WTC11 (cell line): Measurements from ENCODE around the gene LDLRAD4. TPM values are rescaled to one million over a fixed set of nuclear protein-coding genes. Genes with fewer than 3 reads are reported as not detected.

Experiments
- ATAC-seq: fragments of 200-7000 bp; cut with Tn5 transposase; 2 replicates; pipeline ENCODE4 v1.10.0; 2021; ENCODE audit warnings: mild to moderate bottlenecking, moderate library complexity
- CTCF ChIA-PET: fragments of 300-600 bp; sonication (Branson Sonifier 250); formaldehyde crosslinking; loops from one replicate; lab custom pipeline; 2021; ENCODE audit warnings: antibody characterized with exemption; lab: Charles Lee
- POLR2A ChIA-PET: fragments of 350-600 bp; sonication (Branson Sonifier 250); formaldehyde crosslinking; loops from one replicate; lab custom pipeline; 2021; ENCODE audit warnings: antibody characterized with exemption; lab: Charles Lee
- DNase-seq: peaks from one replicate; pipeline ENCODE4 v3.0.0; 2021; ENCODE audit warnings: low spot score
- H3K27ac Mint-ChIP-seq: 2 replicates; pipeline ENCODE4 v1.8.0; 2021; ENCODE audit warnings: mixed read lengths
- H3K27me3 Mint-ChIP-seq: 2 replicates; pipeline ENCODE4 v1.8.0; 2021; ENCODE audit warnings: low read depth, mild to moderate bottlenecking, moderate library complexity, mixed read lengths
- H3K36me3 Mint-ChIP-seq: 2 replicates; pipeline ENCODE4 v1.8.0; 2021; ENCODE audit warnings: mixed read lengths
- H3K4me1 Mint-ChIP-seq: 2 replicates; pipeline ENCODE4 v1.8.0; 2022; ENCODE audit warnings: mixed read lengths
- H3K4me3 Mint-ChIP-seq: 2 replicates; pipeline ENCODE4 v1.8.0; 2021; ENCODE audit warnings: mild to moderate bottlenecking, moderate library complexity, mixed read lengths
- H3K9me3 Mint-ChIP-seq: 2 replicates; pipeline ENCODE4 v1.8.0; 2021; ENCODE audit warnings: mixed read lengths
- CDX4 ChIP-seq: fragments of 250-450 bp; sonication (Bioruptor Pico); IDR thresholded peaks from 2 replicates; pipeline ENCODE4 v1.9.0; 2021; ENCODE audit warnings: moderate library complexity, mild to moderate bottlenecking, inconsistent platforms, borderline replicate concordance
- E2F4 ChIP-seq: sonication (generic); formaldehyde crosslinking; IDR thresholded peaks from 2 replicates; pipeline ENCODE4 v1.8.1; 2022; ENCODE audit warnings: low read depth, mild to moderate bottlenecking, moderate library complexity, missing genetic modification reagents, borderline replicate concordance
- EMX1 ChIP-seq: fragments of 250-450 bp; sonication (Bioruptor Pico); IDR thresholded peaks from 2 replicates; pipeline ENCODE4 v1.8.0; 2021; ENCODE audit warnings: mild to moderate bottlenecking
- ERG ChIP-seq: fragments of 250-450 bp; sonication (Bioruptor Pico); IDR thresholded peaks from 2 replicates; pipeline ENCODE4 v1.8.0; 2021; ENCODE audit warnings: mild to moderate bottlenecking
- FOXJ3 ChIP-seq: sonication (generic); formaldehyde crosslinking; IDR thresholded peaks from 2 replicates; pipeline ENCODE4 v1.9.0; 2021; ENCODE audit warnings: missing genetic modification reagents, mild to moderate bottlenecking, borderline replicate concordance
- GTF2I ChIP-seq: fragments of 250-450 bp; sonication (Bioruptor Pico); conservative IDR thresholded peaks from 2 replicates; pipeline ENCODE4 v1.4.0; 2021; ENCODE audit warnings: mild to moderate bottlenecking
- IRF1 ChIP-seq: sonication (generic); formaldehyde crosslinking; IDR thresholded peaks from 2 replicates; pipeline ENCODE4 v1.8.0; 2023; ENCODE audit warnings: missing genetic modification reagents
- KAT7 ChIP-seq: sonication (generic); formaldehyde crosslinking; IDR thresholded peaks from 2 replicates; pipeline ENCODE4 v1.8.1; 2023; ENCODE audit warnings: missing genetic modification reagents, mild to moderate bottlenecking, borderline replicate concordance
- MLX ChIP-seq: sonication (generic); formaldehyde crosslinking; IDR thresholded peaks from 2 replicates; pipeline ENCODE4 v1.8.1; 2023; ENCODE audit warnings: mild to moderate bottlenecking, missing genetic modification reagents, moderate library complexity
- MXD4 ChIP-seq: fragments of 250-450 bp; sonication (Bioruptor Pico); IDR thresholded peaks from 2 replicates; pipeline ENCODE4 v1.8.0; 2021; ENCODE audit warnings: mild to moderate bottlenecking, moderate library complexity, borderline replicate concordance
- NFATC4 ChIP-seq: fragments of 250-450 bp; sonication (Bioruptor Pico); IDR thresholded peaks from 2 replicates; pipeline ENCODE4 v1.9.0; 2021; ENCODE audit warnings: mild to moderate bottlenecking
- RORB ChIP-seq: fragments of 250-450 bp; sonication (Bioruptor Pico); IDR thresholded peaks from 2 replicates; pipeline ENCODE4 v1.9.0; 2021; ENCODE audit warnings: mild to moderate bottlenecking
- USF1 ChIP-seq: sonication (generic); formaldehyde crosslinking; IDR thresholded peaks from 2 replicates; pipeline ENCODE4 v1.8.0; 2022; ENCODE audit warnings: mild to moderate bottlenecking, missing genetic modification reagents
- ZBTB21 ChIP-seq: sonication (generic); formaldehyde crosslinking; IDR thresholded peaks from 2 replicates; pipeline ENCODE4 v1.8.1; 2023; ENCODE audit warnings: mild to moderate bottlenecking, missing genetic modification reagents, borderline replicate concordance
- ZBTB43 ChIP-seq: sonication (generic); formaldehyde crosslinking; IDR thresholded peaks from 2 replicates; pipeline ENCODE4 v1.8.1; 2023; ENCODE audit warnings: mild to moderate bottlenecking, missing genetic modification reagents
- ZNF219 ChIP-seq: sonication (generic); formaldehyde crosslinking; IDR thresholded peaks from 2 replicates; pipeline ENCODE4 v1.8.0; 2023; ENCODE audit warnings: missing genetic modification reagents, mild to moderate bottlenecking, borderline replicate concordance
- ZNF317 ChIP-seq: sonication (generic); formaldehyde crosslinking; IDR thresholded peaks from 2 replicates; pipeline ENCODE4 v1.8.1; 2023; ENCODE audit warnings: low read depth, mild to moderate bottlenecking, moderate library complexity, missing genetic modification reagents, borderline replicate concordance
- ZNF416 ChIP-seq: fragments of 250-450 bp; sonication (Bioruptor Pico); IDR thresholded peaks from 2 replicates; pipeline ENCODE4 v1.9.0; 2021; ENCODE audit warnings: mild to moderate bottlenecking, inconsistent platforms
- ZNF423 ChIP-seq: fragments of 250-450 bp; sonication (Bioruptor Pico); IDR thresholded peaks from 2 replicates; pipeline ENCODE4 v2.1.2; 2022; ENCODE audit warnings: mild to moderate bottlenecking, moderate library complexity
- ZSCAN18 ChIP-seq: fragments of 250-450 bp; sonication (Bioruptor Pico); IDR thresholded peaks from 2 replicates; pipeline ENCODE4 v2.1.2; 2022; ENCODE audit warnings: mild to moderate bottlenecking, moderate library complexity
- total RNA-seq: library from RNA; stranded (reverse); gene quantifications from 3 replicates; pipeline ENCODE4 v1.2.3, GENCODE V29; 2021

Gene LDLRAD4
- total RNA-seq, 1 experiment from 2014 or later = 6.2 TPM

GRCh38 chr18:13462686-13463085 lies 244.1 kb downstream of the LDLRAD4 start:
- peaks cover 26% of the 10 kb centered on the region for H3K4me1 Mint-ChIP-seq
- ATAC-seq = no peak
- H3K36me3 Mint-ChIP-seq = peaks cover under 1% of the 10 kb centered on the region
- no peaks in the 10 kb centered on the region for H3K27me3 Mint-ChIP-seq
- H3K4me3 Mint-ChIP-seq = no peak overlapping the region
- H3K9me3 Mint-ChIP-seq = peaks cover 16% of the 10 kb centered on the region
- POLR2A ChIA-PET = no interaction called here
- TF ChIP-seq ZBTB43 (CRISPR knock-in tag) (no peak), USF1 (CRISPR knock-in tag) (no peak), RORB (CRISPR knock-in tag) (no peak), GTF2I (CRISPR knock-in tag) (no peak), ERG (CRISPR knock-in tag) (no peak), NFATC4 (CRISPR knock-in tag) (no peak), KAT7 (CRISPR knock-in tag) (no peak), IRF1 (CRISPR knock-in tag) (no peak), ZNF317 (CRISPR knock-in tag) (no peak), E2F4 (CRISPR knock-in tag) (no peak), ZBTB21 (CRISPR knock-in tag) (no peak), ZNF416 (CRISPR knock-in tag) (no peak), FOXJ3 (no peak), ZNF423 (CRISPR knock-in tag) (no peak), ZSCAN18 (CRISPR knock-in tag) (no peak), MLX (CRISPR knock-in tag) (no peak), CDX4 (CRISPR knock-in tag) (no peak), MXD4 (CRISPR knock-in tag) (no peak), ZNF219 (CRISPR knock-in tag) (no peak), EMX1 (CRISPR knock-in tag) (no peak)
- TF ChIP-seq, all 79 proteins: peak for 0
- no peak overlapping the region for H3K27ac Mint-ChIP-seq
- no peak for DNase-seq
- CTCF ChIA-PET = interaction anchor here (1.2 kb wide), 1 partner anchor 303 kb away, joined by 4 read pairs; no protein-coding TSS in a partner anchor
